GM19023 (cell line): ENCODE data around the gene PRKCE.

ENCODE experiments used
- ATAC-seq: cut with Tn5 transposase; IDR thresholded peaks from one replicate; pipeline ENCODE4 v1.9.1; 2021; ENCODE audit warnings: mild to moderate bottlenecking, moderate library complexity; ENCODE audit not compliant: unreplicated experiment

The PRKCE gene

DNA sequence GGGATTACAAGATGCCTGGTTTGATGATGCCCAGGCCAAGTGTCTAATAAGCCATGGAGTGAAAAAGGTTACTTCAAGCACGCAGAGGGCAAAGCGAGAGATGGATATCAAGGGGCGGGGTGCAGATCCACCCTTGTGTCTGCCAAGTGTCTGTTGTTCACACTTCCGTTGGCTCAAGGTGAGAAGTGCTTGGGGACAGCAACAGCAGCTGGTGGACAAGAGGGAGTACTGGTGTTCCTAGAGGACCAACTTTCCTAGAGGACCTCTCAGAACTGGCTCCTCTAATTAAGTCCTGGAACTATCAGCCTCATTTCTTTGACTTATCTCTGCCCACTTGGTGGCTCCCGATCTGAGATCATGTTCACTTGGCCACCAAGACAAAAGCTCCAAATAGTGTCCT lies 299.1 kb downstream of the PRKCE start:
- ATAC-seq, result no peak

- ATAC-seq, result no peak
Measured at GRCh38 chr2:45951025-45951727, 299.7 kb downstream of the PRKCE start.

- no peak for ATAC-seq
Measured at GRCh38 chr2:45952591-45952990, 301.1 kb downstream of the PRKCE start.

DNA sequence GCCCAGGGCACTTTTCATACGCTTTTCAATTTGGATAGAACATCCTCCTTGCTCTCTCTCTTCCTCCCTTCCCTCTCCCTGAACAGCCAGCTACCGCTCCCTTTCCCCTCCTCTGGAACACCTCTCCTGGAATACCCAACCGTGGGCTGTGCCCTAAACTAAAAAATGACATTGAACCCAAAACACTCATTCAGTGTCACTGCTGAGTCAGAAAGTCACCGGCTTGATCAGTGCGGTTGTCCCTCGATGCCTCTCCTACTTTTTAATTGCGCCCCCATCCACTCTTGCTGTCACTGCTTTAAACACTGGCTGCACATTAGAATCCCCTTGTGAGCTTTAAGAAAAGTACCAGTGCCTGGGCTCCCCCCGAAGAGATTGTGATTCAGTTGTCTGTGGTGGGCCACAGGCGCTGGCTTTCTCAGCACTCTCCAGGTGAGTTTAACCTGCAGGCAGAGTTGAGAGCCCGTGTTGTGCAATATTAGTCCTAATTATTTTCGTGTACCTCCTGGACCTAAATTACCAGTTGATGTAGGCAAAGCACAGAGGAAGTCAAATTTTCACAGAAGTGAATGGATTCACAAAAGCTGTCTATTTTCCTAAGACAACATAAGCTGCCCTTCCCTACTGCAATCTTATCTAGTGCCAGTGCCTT lies 302.0 kb downstream of the PRKCE start:
- no peak for ATAC-seq

DNA sequence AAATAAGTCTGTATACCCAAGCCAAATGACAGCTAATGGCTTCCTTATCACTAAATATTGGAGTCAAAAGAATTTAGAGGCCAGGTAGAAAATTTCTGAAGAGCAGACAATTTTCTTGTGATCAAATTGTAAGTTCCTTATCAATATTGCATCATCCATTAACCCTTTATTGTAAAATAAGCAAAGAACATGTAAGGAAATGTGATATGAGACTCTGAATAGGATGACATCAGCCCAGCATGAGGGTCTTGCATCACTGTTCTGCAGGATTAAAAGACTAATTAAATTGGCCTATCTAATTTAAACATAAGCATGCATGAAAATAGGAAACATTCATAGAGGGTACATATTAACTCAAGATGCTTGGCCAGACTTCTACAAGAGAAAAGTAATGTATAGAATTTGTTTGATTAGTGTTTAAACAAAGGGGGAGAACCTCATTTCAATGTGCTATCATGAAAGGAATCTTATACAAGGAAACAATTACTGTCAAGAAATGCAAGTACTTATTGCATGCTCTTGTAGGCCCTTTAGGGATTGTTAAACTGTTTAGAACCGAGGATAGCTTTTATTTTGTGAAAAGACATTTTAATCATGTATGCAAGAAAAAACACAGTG lies 302.9 kb downstream of the PRKCE start:
- ATAC-seq, result no peak

DNA sequence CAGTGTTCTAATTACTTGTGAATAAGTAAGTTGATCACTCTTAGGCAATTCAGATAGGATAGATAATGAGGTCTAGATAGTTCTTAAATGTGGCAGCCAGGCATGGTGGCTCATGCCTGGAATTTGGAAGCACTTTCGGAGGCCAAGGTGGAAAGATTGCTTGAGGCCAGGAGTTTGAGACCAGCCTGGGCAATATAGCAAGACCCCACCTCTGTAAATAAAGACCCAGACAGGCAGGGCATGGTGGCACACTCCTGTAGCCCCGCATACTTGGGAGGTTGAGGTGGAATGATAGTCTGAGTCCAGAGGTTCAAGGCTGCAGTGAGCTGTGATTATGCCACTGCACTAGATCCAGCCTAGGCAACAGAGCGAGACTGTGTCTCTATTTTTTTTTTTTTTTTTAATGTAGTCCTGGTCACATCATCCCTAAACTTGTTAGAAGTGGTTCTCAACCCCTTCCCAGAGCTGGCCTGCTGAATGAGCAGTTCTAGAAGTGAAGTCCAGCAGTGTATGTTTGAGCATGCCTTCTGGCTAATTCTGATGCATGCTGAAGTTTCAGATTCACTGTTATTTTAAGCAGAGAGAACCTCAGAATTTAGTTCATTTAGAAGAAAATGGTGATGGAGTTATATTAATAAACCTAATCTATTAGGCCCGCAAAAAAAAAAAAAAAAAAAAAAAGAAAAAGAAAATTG lies 306.2 kb downstream of the PRKCE start:
- ATAC-seq, result no peak

DNA sequence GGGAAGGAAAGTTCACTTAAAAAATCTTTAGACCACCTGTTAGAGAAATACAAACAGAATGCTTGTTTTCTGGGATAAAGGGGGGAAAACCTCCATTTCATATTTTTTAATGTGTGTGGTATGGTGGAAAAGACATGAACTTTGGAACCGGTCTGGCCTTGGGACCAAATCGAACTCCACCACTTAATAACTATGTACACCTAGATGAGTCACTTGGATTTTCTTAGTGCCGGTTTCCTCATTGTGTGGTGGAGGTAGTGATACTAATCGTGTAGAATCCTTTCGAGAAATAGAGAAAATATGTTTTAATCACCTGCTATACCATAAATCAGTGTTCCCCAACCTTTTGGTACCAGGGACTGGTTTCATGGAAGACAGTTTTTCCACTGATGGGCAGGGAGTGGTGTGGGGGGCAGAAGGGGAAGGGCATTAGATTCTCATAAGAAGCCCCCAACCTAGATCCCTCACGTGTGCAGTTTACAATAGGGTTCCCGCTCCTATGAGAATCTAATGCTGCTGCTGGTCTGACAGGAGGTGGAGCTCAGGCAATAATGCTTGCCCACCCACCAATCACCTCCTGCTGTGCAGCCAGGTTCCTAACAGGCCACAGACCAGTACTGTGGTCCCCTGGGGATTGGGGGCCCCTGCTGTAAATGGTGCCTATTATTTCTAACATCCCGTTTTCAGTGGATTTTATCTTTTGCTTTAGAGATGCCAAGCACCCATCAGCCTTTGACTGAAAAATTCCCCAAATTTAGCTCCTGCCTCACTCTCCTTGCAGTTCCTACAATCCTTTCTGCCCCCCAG lies 308.8 kb downstream of the PRKCE start:
- no peak for ATAC-seq

DNA sequence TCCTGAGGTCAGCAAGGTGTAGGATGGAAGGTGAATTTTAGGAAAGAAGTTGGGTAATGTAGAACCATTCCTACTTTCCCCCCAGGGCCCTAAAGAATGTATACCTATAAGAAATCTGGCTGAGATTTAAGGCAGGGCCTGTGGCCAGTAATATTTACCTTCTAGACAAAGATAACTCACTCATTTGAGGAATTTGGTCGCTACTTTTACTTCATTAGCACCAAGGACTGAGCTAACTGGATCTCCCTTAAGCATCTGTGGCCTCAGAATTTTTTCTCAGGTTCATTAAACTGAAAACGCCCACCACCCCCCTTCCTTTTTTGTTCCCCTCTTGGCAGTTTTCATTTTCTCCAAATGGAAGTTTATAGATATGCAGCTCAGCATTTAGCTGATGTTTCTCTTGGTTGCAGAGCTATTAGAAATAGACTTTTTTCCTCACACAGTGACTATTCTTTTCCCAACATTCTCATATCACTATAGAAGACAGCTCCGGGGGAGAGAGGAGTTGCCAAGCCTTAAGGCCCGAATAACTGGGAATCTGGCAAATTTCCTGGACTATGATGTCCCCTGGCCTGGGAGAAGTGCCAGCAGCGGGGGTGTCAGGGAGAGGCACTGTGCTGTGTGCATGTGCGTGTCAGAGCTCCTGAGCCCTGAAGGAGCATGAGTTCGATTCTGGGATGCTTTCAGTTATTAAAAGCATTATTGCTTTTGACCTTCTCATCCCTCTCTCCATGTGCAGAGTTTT lies 310.9 kb downstream of the PRKCE start:
- no peak for ATAC-seq

DNA sequence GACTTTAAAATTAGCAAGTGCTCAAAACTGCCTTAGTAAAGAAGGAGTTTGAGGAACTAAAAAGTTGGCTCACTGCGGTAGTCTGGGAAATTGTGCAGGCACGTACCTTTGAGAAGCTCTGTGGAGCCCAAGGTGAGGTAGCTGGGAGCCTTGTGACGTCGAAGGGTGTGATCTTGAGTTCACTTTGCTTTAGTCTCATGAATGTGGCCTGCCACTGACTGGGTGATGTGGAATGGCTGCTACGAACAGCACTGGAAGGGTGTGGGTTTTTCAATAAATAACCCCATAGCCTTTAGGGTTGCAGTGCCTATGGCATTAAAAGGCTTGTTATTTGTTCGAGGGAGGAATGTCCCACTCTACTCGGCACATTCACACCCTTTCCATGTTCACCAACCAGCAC lies 312.3 kb downstream of the PRKCE start:
- no peak for ATAC-seq

DNA sequence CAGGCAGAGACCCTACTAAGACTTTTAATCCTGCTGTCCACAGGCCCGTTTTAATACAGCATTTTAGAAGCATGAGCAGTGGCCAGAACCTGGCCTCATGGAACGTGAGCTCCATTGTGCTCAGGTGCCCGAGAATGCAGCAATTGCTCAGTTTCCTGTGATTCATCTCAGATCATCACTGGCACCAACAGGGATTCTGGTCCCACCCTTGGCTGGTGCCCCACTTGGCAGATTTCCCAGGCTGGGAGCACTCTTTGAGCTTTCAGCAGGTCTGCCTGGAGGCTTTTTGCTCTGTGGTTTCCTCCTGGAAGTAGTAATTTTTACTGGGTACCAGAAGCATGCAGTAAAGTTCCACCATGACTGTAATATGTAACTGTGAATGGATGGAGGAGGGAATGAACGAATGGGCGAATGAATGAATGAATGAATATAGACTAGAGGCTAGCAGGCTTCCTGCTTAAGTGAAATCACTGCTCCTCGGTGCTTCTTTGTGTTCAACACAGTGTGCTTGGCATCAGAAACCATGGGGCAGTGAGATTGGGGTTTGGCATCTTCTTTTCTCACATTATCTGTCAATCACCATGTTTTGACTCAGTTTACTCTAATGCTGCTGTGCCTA lies 312.9 kb downstream of the PRKCE start:
- no peak for ATAC-seq

DNA sequence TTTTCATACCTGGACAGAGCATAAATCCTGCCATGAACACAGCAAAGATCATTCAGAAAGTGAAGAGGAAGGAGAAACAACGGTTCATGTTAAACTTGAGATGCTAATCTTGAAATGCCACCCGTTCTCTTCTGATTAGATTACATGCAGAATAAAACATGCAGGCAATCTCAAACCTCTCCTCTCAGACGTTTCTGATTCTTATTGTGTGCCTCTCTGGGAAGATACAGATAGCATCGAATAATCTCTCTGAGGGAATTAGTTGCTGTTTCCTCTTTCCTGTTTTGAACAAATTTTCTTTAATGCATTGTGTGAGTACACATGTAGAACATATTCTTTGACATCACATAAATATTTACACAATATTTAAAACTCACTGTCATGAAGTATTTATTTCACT lies 313.4 kb downstream of the PRKCE start:
- ATAC-seq, result no peak

GRCh38 chr2:45965871-45966498 lies 314.5 kb downstream of the PRKCE start:
- ATAC-seq, result no peak

- no peak for ATAC-seq
Measured at GRCh38 chr2:45968946-45969584, 317.6 kb downstream of the PRKCE start.

GRCh38 chr2:45973426-45973825 lies 322.0 kb downstream of the PRKCE start:
- ATAC-seq, result no peak

GRCh38 chr2:45974056-45974455 lies 322.6 kb downstream of the PRKCE start:
- ATAC-seq, result peak; percentile 79

GRCh38 chr2:45974762-45975408 lies 323.4 kb downstream of the PRKCE start:
- peak; percentile 72 for ATAC-seq

DNA sequence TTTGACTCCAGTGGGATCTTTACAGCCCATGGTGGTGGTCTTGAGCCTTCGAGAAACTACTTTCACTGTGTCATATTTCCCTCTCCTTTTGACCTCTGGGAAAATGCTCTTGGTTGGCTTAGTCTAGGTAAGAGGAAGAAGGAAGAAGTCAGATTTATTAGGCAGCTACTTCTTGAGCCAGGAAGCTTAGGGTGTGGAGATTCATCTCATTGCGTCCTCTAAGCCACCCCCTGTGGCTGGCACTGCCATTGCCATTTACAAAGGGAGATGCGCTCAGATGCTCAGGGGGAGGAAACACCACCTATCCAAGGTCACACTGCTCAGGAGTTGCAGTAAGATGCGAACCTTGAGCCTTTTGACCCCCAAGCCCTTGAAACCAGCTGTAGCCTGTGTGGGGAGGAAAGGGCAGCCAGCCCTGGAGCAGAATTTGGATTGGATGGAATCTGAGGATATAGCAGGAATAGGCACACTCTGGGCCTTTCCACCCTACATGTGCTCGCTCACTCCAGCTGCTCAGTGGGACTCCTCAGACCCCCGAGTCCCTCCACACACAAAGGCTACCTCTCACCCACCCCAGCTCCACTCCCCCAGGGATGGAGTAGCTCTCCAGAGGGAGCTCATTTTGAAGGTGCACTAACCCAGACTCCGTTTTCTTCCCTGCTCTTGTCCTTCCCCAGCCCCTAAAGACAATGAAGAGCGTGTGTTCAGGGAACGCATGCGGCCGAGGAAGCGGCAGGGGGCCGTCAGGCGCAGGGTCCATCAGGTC lies 324.5 kb downstream of the PRKCE start:
- no peak for ATAC-seq
